SK-N-SH (cell line): ENCODE data around the gene EEFSEC.

ENCODE experiments used
- EP300 ChIP-seq, 2 experiments: IDR thresholded peaks; 2 replicates each; pipeline versions ENCODE4 v1.4.0 to v1.6.1; 2012; ENCODE audit warnings: borderline replicate concordance in 1 of 2, low read depth in 1 of 2, low read length in 1 of 2
- JUND ChIP-seq: IDR thresholded peaks from 2 replicates; pipeline ENCODE4 v1.4.0; 2012
- POLR2AphosphoS5 ChIP-seq: IDR thresholded peaks from 2 replicates; pipeline ENCODE4 v1.6.1; 2012; ENCODE audit warnings: low read depth, low read length
- RAD21 ChIP-seq: IDR thresholded peaks from 2 replicates; pipeline ENCODE4 v1.6.1; 2012; ENCODE audit warnings: mild to moderate bottlenecking, low read length
- SIN3A ChIP-seq: IDR thresholded peaks from 2 replicates; pipeline ENCODE4 v1.6.1; 2012; ENCODE audit warnings: low read depth, mild to moderate bottlenecking, low read length, moderate library complexity, borderline replicate concordance
- SMC3 ChIP-seq: IDR thresholded peaks from 2 replicates; pipeline ENCODE4 v1.6.1; 2012; ENCODE audit warnings: low read depth, low read length, improper control_type of control experiment
- TAF1 ChIP-seq: IDR thresholded peaks from 2 replicates; pipeline ENCODE4 v1.6.1; 2012; ENCODE audit warnings: low read depth, mild to moderate bottlenecking, low read length, moderate library complexity, borderline replicate concordance
- TF ChIP-seq, protein P1 (sequence below): IDR thresholded peaks from 2 replicates; pipeline ENCODE4 v1.6.1; 2012; ENCODE audit warnings: mild to moderate bottlenecking, low read depth, low read length, moderate library complexity
- TF ChIP-seq, protein P2 (sequence below): IDR thresholded peaks from 2 replicates; pipeline ENCODE4 v1.4.0; 2012; ENCODE audit warnings: low read depth
- TF ChIP-seq, protein P3 (sequence below): fragments of 200-600 bp; sonication (generic); IDR thresholded peaks from 2 replicates; pipeline ENCODE4 v1.6.1; 2017; ENCODE audit warnings: antibody characterized with exemption, mild to moderate bottlenecking, moderate library complexity
- TF ChIP-seq, protein P4 (sequence below): fragments of 150-350 bp; IDR thresholded peaks from 2 replicates; pipeline ENCODE4 v1.6.1; 2017; ENCODE audit warnings: antibody characterized with exemption, low read length, low read depth, borderline replicate concordance
- TF ChIP-seq, protein P5 (sequence below): IDR thresholded peaks from 2 replicates; pipeline ENCODE4; 2012

DNA sequence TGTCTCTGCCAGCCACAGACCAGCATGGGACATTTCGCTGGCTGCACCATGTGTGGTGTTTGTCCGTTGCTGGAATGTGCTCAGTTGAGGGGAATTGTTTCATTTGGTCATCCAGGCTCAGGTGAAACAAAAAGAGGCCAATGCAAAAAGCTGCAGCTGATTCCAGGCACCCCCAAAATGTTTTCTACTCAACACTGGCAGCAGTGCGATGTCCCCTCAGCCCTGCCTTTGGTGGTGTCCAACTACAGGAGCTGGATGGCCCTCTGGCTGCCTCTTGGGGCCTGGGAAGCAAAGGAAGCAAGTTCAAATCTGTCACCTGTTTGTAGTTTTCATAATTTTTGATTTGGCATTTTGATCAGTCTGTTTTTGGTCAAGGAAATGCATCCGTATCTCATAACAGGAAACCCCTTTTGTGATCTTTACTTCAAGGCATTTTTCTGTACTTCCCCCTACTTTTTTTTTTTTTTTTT lies 141.8 kb downstream of the EEFSEC start:
- no peak for TF ChIP-seq TAF1
- TF ChIP-seq, protein P1, sequence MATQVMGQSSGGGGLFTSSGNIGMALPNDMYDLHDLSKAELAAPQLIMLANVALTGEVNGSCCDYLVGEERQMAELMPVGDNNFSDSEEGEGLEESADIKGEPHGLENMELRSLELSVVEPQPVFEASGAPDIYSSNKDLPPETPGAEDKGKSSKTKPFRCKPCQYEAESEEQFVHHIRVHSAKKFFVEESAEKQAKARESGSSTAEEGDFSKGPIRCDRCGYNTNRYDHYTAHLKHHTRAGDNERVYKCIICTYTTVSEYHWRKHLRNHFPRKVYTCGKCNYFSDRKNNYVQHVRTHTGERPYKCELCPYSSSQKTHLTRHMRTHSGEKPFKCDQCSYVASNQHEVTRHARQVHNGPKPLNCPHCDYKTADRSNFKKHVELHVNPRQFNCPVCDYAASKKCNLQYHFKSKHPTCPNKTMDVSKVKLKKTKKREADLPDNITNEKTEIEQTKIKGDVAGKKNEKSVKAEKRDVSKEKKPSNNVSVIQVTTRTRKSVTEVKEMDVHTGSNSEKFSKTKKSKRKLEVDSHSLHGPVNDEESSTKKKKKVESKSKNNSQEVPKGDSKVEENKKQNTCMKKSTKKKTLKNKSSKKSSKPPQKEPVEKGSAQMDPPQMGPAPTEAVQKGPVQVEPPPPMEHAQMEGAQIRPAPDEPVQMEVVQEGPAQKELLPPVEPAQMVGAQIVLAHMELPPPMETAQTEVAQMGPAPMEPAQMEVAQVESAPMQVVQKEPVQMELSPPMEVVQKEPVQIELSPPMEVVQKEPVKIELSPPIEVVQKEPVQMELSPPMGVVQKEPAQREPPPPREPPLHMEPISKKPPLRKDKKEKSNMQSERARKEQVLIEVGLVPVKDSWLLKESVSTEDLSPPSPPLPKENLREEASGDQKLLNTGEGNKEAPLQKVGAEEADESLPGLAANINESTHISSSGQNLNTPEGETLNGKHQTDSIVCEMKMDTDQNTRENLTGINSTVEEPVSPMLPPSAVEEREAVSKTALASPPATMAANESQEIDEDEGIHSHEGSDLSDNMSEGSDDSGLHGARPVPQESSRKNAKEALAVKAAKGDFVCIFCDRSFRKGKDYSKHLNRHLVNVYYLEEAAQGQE = no peak
- TF ChIP-seq, protein P2, sequence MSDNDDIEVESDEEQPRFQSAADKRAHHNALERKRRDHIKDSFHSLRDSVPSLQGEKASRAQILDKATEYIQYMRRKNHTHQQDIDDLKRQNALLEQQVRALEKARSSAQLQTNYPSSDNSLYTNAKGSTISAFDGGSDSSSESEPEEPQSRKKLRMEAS = no peak
- TF ChIP-seq, protein P3, sequence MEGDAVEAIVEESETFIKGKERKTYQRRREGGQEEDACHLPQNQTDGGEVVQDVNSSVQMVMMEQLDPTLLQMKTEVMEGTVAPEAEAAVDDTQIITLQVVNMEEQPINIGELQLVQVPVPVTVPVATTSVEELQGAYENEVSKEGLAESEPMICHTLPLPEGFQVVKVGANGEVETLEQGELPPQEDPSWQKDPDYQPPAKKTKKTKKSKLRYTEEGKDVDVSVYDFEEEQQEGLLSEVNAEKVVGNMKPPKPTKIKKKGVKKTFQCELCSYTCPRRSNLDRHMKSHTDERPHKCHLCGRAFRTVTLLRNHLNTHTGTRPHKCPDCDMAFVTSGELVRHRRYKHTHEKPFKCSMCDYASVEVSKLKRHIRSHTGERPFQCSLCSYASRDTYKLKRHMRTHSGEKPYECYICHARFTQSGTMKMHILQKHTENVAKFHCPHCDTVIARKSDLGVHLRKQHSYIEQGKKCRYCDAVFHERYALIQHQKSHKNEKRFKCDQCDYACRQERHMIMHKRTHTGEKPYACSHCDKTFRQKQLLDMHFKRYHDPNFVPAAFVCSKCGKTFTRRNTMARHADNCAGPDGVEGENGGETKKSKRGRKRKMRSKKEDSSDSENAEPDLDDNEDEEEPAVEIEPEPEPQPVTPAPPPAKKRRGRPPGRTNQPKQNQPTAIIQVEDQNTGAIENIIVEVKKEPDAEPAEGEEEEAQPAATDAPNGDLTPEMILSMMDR = no peak
- no peak for TF ChIP-seq EP300 (IDR thresholded peaks at IDR 0.05; ENCODE audit: borderline replicate concordance in 1 of 2, low read depth in 1 of 2, low read length in 1 of 2)
- no peak for TF ChIP-seq SMC3
- TF ChIP-seq SIN3A = no peak
- TF ChIP-seq, protein P4, sequence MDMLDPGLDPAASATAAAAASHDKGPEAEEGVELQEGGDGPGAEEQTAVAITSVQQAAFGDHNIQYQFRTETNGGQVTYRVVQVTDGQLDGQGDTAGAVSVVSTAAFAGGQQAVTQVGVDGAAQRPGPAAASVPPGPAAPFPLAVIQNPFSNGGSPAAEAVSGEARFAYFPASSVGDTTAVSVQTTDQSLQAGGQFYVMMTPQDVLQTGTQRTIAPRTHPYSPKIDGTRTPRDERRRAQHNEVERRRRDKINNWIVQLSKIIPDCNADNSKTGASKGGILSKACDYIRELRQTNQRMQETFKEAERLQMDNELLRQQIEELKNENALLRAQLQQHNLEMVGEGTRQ = no peak
- no peak for TF ChIP-seq POLR2AphosphoS5
- TF ChIP-seq RAD21 = no peak
- TF ChIP-seq, protein P5, sequence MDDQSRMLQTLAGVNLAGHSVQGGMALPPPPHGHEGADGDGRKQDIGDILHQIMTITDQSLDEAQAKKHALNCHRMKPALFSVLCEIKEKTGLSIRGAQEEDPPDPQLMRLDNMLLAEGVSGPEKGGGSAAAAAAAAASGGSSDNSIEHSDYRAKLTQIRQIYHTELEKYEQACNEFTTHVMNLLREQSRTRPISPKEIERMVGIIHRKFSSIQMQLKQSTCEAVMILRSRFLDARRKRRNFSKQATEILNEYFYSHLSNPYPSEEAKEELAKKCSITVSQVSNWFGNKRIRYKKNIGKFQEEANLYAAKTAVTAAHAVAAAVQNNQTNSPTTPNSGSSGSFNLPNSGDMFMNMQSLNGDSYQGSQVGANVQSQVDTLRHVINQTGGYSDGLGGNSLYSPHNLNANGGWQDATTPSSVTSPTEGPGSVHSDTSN = no peak
- no peak for TF ChIP-seq JUND
